ENCODE results near the gene SIGLEC9. TPM values are rescaled to one million over a fixed set of nuclear protein-coding genes. Genes with fewer than 3 reads are reported as not detected.

Gene SIGLEC9
- total and polyA plus RNA-seq, 2 donors (not counting 1 experiment from before 2014, with no cell fraction given): 0.72 TPM; not detected in 1

DNA sequence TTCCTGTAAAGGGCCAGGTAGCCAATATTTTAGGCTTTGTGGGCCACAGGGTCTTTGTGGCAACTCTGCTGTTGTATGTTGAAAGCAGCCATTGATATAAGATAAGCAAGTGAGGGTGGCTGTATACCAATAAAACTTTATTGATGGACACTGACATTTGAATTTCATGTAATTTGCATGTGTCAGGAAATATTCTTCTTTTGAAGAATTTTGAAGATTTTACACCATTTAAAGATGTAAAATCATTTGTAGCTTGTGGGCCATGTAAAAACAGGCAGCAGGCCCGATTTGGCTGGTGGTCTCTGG lies 14.1 kb upstream of the SIGLEC9 start:
- Histone ChIP-seq H4K20me1 (ENCODE audit: control insufficient read depth, insufficient read depth, low read length, poor library complexity, severe bottlenecking) (peaks cover 4% of the 10 kb centered on the region), H3K79me2 (ENCODE audit: control insufficient read depth, insufficient read depth, low read length) (peaks cover 25% of the 10 kb centered on the region), H3K9me3 (ENCODE audit: control extremely low read depth in 1 of 3, control insufficient read depth in 2 of 3, insufficient read depth in 1 of 3, low read length in 2 of 3) (no peaks in the 10 kb centered on the region), H2AFZ (ENCODE audit: insufficient read depth, low read depth, low read length, poor library complexity, severe bottlenecking) (no peak overlapping the region), H3K36me3 (replicated peaks in 1 of 2; ENCODE audit: control extremely low read depth in 1 of 2, control insufficient read depth in 1 of 2, extremely low read depth in 1 of 2, insufficient read depth in 2 of 2, low read length in 1 of 2) (no peaks in the 10 kb centered on the region), H3K27me3 (replicated peaks in 1 of 4; ENCODE audit: control extremely low read depth in 1 of 4, control insufficient read depth in 3 of 4, insufficient read depth in 4 of 4, low read length in 3 of 4) (peaks cover 0 to 17% (median 7%) of the 10 kb centered on the region in 4 experiments), H3K4me1 (ENCODE audit: control insufficient read depth in 2 of 2, insufficient read depth in 2 of 2, low read length in 2 of 2) (peaks cover 11 to 16% of the 10 kb centered on the region in 2 donors), H3K27ac (ENCODE audit: low read length in 2 of 2) (no peak overlapping the region), H3K4me3 (ENCODE audit: control extremely low read depth in 1 of 5, extremely low read depth in 1 of 5, insufficient read depth in 1 of 5, low read depth in 2 of 5, low read length in 4 of 5) (no peak overlapping the region), H3K9ac (ENCODE audit: low read length) (no peak overlapping the region), H3K4me2 (replicated peaks; ENCODE audit: low read depth, low read length, poor library complexity, severe bottlenecking) (no peak overlapping the region)
- H3K4me1 Mint-ChIP-seq: peaks cover 30% of the 10 kb centered on the region
- TF ChIP-seq, protein P1, sequence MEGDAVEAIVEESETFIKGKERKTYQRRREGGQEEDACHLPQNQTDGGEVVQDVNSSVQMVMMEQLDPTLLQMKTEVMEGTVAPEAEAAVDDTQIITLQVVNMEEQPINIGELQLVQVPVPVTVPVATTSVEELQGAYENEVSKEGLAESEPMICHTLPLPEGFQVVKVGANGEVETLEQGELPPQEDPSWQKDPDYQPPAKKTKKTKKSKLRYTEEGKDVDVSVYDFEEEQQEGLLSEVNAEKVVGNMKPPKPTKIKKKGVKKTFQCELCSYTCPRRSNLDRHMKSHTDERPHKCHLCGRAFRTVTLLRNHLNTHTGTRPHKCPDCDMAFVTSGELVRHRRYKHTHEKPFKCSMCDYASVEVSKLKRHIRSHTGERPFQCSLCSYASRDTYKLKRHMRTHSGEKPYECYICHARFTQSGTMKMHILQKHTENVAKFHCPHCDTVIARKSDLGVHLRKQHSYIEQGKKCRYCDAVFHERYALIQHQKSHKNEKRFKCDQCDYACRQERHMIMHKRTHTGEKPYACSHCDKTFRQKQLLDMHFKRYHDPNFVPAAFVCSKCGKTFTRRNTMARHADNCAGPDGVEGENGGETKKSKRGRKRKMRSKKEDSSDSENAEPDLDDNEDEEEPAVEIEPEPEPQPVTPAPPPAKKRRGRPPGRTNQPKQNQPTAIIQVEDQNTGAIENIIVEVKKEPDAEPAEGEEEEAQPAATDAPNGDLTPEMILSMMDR (IDR thresholded peaks at IDR 0.05): no peak
- TF ChIP-seq EZH2 (IDR thresholded peaks at IDR 0.05; ENCODE audit: borderline replicate concordance, insufficient read depth, low read depth, low read length, poor library complexity, severe bottlenecking): no peak
- no peak overlapping the region for H3K4me3 Mint-ChIP-seq
- ATAC-seq (ENCODE audit: low read depth): no peak
- DNase-seq: no peak
- POLR2A ChIA-PET: no interaction called here
- H3K9me3 Mint-ChIP-seq (ENCODE audit: insufficient read depth): no peaks in the 10 kb centered on the region
- CTCF ChIA-PET: no interaction called here
- WGBS (ENCODE audit: insufficient coverage): 64% methylated on average over 1 of the region's 1 CpG
- H3K27ac Mint-ChIP-seq: no peak overlapping the region
- intact Hi-C loops (cut with micrococcal nuclease): no loop called here
- peaks cover 8% of the 10 kb centered on the region for H3K27me3 Mint-ChIP-seq

DNA sequence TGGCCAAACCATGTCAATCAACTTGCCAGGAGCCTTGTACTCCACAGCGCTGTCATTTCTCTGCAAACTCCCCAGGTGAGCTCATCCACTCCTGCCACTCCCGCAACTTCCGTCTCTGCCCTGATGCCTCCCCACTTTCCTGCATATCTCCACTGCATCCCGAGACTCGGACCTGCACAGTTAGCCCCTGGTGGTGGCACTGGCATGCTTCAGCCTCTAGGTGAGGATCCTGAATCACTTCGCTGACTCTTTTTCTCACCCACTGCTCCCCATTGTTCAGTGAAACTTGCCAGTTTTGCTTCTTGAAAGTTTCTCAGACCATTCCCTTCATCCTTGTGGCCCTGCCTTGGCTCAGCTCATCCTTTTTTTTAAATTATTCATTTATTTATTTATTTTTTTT lies 13.1 kb upstream of the SIGLEC9 start:
- DNase-seq: no peak
- Histone ChIP-seq H3K79me2 (ENCODE audit: control insufficient read depth, insufficient read depth, low read length) (peaks cover 17% of the 10 kb centered on the region), H3K4me2 (replicated peaks; ENCODE audit: low read depth, low read length, poor library complexity, severe bottlenecking) (no peak overlapping the region), H3K36me3 (replicated peaks in 1 of 2; ENCODE audit: control extremely low read depth in 1 of 2, control insufficient read depth in 1 of 2, extremely low read depth in 1 of 2, insufficient read depth in 2 of 2, low read length in 1 of 2) (no peaks in the 10 kb centered on the region), H3K9me3 (ENCODE audit: control extremely low read depth in 1 of 3, control insufficient read depth in 2 of 3, insufficient read depth in 1 of 3, low read length in 2 of 3) (no peaks in the 10 kb centered on the region), H3K27ac (ENCODE audit: low read length in 2 of 2) (no peak overlapping the region), H4K20me1 (ENCODE audit: control insufficient read depth, insufficient read depth, low read length, poor library complexity, severe bottlenecking) (peaks cover 4% of the 10 kb centered on the region), H3K27me3 (replicated peaks in 1 of 4; ENCODE audit: control extremely low read depth in 1 of 4, control insufficient read depth in 3 of 4, insufficient read depth in 4 of 4, low read length in 3 of 4) (peaks cover 0 to 17% (median 7%) of the 10 kb centered on the region in 4 experiments), H3K9ac (ENCODE audit: low read length) (no peak overlapping the region), H3K4me3 (ENCODE audit: control extremely low read depth in 1 of 5, extremely low read depth in 1 of 5, insufficient read depth in 1 of 5, low read depth in 2 of 5, low read length in 4 of 5) (no peak overlapping the region), H2AFZ (ENCODE audit: insufficient read depth, low read depth, low read length, poor library complexity, severe bottlenecking) (no peak overlapping the region), H3K4me1 (ENCODE audit: control insufficient read depth in 2 of 2, insufficient read depth in 2 of 2, low read length in 2 of 2) (peaks cover 11 to 16% of the 10 kb centered on the region in 2 donors)
- intact Hi-C loops (cut with micrococcal nuclease): no loop called here
- CTCF ChIA-PET: interaction anchor here (0.6 kb wide), 1 partner anchor 589 kb away, joined by 7 read pairs; no protein-coding TSS in a partner anchor
- Mint-ChIP-seq H3K4me1 (peaks cover 26% of the 10 kb centered on the region), H3K4me3 (no peak overlapping the region), H3K27ac (no peak overlapping the region), H3K9me3 (ENCODE audit: insufficient read depth) (no peaks in the 10 kb centered on the region), H3K27me3 (peaks cover 12% of the 10 kb centered on the region)
- 58% methylated on average over 6 of the region's 6 CpGs for WGBS (ENCODE audit: insufficient coverage)
- no peak for ATAC-seq (ENCODE audit: low read depth)
- TF ChIP-seq EZH2 (IDR thresholded peaks at IDR 0.05; ENCODE audit: borderline replicate concordance, insufficient read depth, low read depth, low read length, poor library complexity, severe bottlenecking): no peak
- TF ChIP-seq, protein P1 (IDR thresholded peaks at IDR 0.05): no peak
- POLR2A ChIA-PET: no interaction called here
